PC-3 (cell line): ENCODE results near the gene PODNL1. TPM values are rescaled to one million over a fixed set of nuclear protein-coding genes. Genes with fewer than 3 reads are reported as not detected.

Source experiments
- ATAC-seq: fragments of 200-7000 bp; cut with Tn5 transposase; 2 replicates; pipeline ENCODE4 v1.9.1; 2020; ENCODE audit warnings: mild to moderate bottlenecking, moderate library complexity
- BruUV-seq: library from RNA; stranded (reverse); fragments of 400-500 nt; replicated peaks from 2 replicates; lab custom pipeline; 2021; lab: Mats Ljungman, UMichigan
- CTCF ChIA-PET: fragments of 300-600 bp; sonication (Branson Sonifier 250); formaldehyde crosslinking; loops from one replicate; lab custom pipeline; 2022; ENCODE audit warnings: antibody characterized with exemption; lab: Charles Lee
- POLR2A ChIA-PET: fragments of 300-600 bp; sonication (Branson Sonifier 250); formaldehyde crosslinking; loops from one replicate; lab custom pipeline; 2022; ENCODE audit warnings: antibody characterized with exemption; ENCODE audit not compliant: unreplicated experiment; lab: Charles Lee
- DNase-seq: peaks from one replicate; pipeline ENCODE4 v3.0.0-alpha.2; 2015
- H2AFZ ChIP-seq: fragments of 300-600 bp; sonication (generic); 2 replicates; pipeline ENCODE4 v1.6.0; 2016; ENCODE audit warnings: antibody characterized with exemption, low read length
- H3F3A ChIP-seq: fragments of 300-600 bp; sonication (generic); one replicate; pipeline ENCODE4 v1.6.0; 2017; ENCODE audit warnings: antibody characterized with exemption, low read length, control low read depth, mild to moderate bottlenecking; ENCODE audit not compliant: unreplicated experiment
- H3K27ac ChIP-seq: fragments of 300-600 bp; sonication (generic); 2 replicates; pipeline ENCODE4 v1.5.1; 2016; ENCODE audit warnings: mild to moderate bottlenecking, low read length
- H3K27me3 ChIP-seq: fragments of 300-600 bp; sonication (generic); 2 replicates; pipeline ENCODE4 v1.6.1; 2016; ENCODE audit warnings: low read length, mixed read lengths
- H3K36me3 ChIP-seq: fragments of 300-600 bp; sonication (generic); 2 replicates; pipeline ENCODE4 v1.6.1; 2016; ENCODE audit warnings: low read depth, mixed run types, low read length, mixed read lengths
- H3K4me1 ChIP-seq: fragments of 300-600 bp; sonication (generic); 2 replicates; pipeline ENCODE4 v1.5.1; 2016; ENCODE audit warnings: low read length; ENCODE audit not compliant: insufficient read depth
- H3K4me2 ChIP-seq: fragments of 300-600 bp; sonication (generic); 2 replicates; pipeline ENCODE4 v1.6.0; 2016; ENCODE audit warnings: low read length
- H3K4me3 ChIP-seq: fragments of 300-600 bp; sonication (generic); 2 replicates; pipeline ENCODE4 v1.5.1; 2016; ENCODE audit warnings: mild to moderate bottlenecking, low read length, mixed read lengths
- H3K79me2 ChIP-seq: fragments of 300-600 bp; sonication (generic); 2 replicates; pipeline ENCODE4 v1.6.1; 2017; ENCODE audit warnings: low read length, mixed read lengths
- H3K9ac ChIP-seq: fragments of 300-600 bp; sonication (generic); 2 replicates; pipeline ENCODE4 v1.6.0; 2016; ENCODE audit warnings: mild to moderate bottlenecking, low read length
- H3K9me2 ChIP-seq: fragments of 300-600 bp; sonication (generic); replicated peaks from 2 replicates; pipeline ENCODE4 v1.6.1; 2016; ENCODE audit warnings: mixed run types, low read length, mixed read lengths
- H3K9me3 ChIP-seq: fragments of 300-600 bp; sonication (generic); 2 replicates; pipeline ENCODE4 v1.6.1; 2016; ENCODE audit warnings: low read length, mixed read lengths
- H4K20me1 ChIP-seq: fragments of 300-600 bp; sonication (generic); 2 replicates; pipeline ENCODE4 v1.6.1; 2016; ENCODE audit warnings: low read length, mixed read lengths
- CTCF ChIP-seq: fragments of 300-600 bp; sonication (generic); conservative IDR thresholded peaks from 2 replicates; pipeline ENCODE4 v1.5.1; 2017; ENCODE audit warnings: antibody characterized with exemption, low read depth, mild to moderate bottlenecking, low read length
- EZH2 ChIP-seq: fragments of 300-600 bp; sonication (generic); IDR thresholded peaks from one replicate; pipeline ENCODE4 v1.6.1; 2017; ENCODE audit warnings: antibody characterized with exemption, mild to moderate bottlenecking, low read length; ENCODE audit not compliant: unreplicated experiment
- EZH2phosphoT487 ChIP-seq: fragments of 300-600 bp; sonication (generic); IDR thresholded peaks from 2 replicates; pipeline ENCODE4 v1.6.1; 2018; ENCODE audit warnings: mild to moderate bottlenecking, antibody characterized with exemption, low read length, borderline replicate concordance
- intact Hi-C: fragments of 100-400 bp; cut with micrococcal nuclease; formaldehyde crosslinking; loops from 2 replicates; pipeline ENCODE4 v1.9.0; 2023
- total RNA-seq: library from RNA; depleted of rRNA; stranded (reverse); fragments of >200 nt; gene quantifications from 2 replicates; pipeline ENCODE4 v1.2.3, GENCODE V29; 2014

PODNL1 gene
- total RNA-seq, 1 experiment from 2014 or later: not detected

DNA sequence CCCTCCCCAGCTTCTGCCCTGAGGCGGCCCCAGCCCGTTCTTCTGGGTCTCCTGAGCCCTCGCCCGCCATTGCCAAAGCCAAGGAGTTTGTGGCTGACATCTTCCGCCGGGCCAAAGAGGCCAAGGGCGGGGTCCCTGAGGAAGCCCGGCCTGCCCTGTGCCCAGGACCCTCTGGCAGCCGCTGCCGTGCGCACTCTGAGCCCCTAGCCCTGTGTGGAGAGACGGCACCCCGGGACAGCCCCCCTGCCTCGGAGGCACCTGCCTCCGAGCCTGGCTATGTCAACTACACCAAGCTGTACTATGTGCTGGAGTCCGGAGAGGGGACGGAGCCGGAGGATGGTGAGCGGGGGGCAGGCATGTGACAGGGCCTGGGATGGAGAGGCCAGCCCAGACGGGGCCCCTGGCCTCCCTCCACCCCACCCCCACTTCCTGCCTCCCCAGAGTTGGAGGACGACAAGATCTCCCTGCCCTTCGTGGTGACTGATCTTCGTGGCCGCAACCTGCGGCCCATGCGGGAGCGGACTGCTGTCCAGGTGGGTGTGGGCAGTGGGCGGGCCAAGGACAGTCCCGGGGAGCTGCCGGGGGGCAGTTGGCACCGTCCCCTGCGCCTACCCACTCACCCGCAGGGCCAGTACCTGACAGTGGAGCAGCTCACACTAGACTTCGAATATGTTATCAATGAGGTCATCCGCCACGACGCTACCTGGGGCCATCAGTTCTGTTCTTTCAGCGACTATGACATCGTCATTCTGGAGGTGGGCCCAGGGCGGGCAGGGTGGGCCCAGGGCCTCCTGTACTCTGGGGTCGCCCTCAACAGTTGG, 21.1 kb upstream of the PODNL1 start:
- intact Hi-C loops: no loop called here
- CTCF ChIA-PET: no interaction called here
- DNase-seq (no peak), ATAC-seq (no peak)
- Histone ChIP-seq H3K27ac (no peak overlapping the region), H3K4me1 (0 out of 2 replicates have a peak, but pooled peaks cover 1% of the 10 kb centered on the region), H3K4me3 (no peak overlapping the region), H2AFZ (no peak overlapping the region), H3K36me3 (peaks cover 42% of the 10 kb centered on the region), H3K4me2 (no peak overlapping the region), H3K9me3 (no peaks in the 10 kb centered on the region), H3K27me3 (no peaks in the 10 kb centered on the region), H4K20me1 (no peaks in the 10 kb centered on the region), H3F3A (no peaks in the 10 kb centered on the region), H3K9me2 (no peaks in the 10 kb centered on the region), H3K9ac (no peak overlapping the region), H3K79me2 (peaks cover 3% of the 10 kb centered on the region; the same call in 1 of the 2 replicates)
- TSS peak; percentile 4 for BruUV-seq
- TF ChIP-seq CTCF: no peak
- no peak for TF ChIP-seq EZH2
- no peak for TF ChIP-seq EZH2phosphoT487
- POLR2A ChIA-PET: no interaction called here

DNA sequence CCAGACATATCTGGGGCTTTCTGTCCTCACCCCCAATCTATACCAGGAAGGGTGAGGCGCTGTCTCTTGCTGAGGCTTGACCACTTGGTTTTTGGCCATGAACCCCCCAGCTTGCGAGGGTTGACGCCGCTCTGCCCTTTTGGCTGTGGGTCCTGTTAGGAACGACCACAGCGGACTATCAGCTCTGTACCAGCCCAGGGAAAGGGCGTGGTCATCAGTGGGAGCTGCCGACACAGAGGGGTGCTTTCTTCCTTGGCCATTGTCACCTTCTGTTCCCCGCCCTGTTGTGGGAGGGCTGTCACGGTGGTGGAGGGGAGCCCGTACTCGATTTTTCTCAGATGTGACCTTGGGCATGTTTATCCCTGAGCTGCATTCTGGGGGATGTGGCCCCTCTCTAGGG, 19.8 kb upstream of the PODNL1 start:
- no peak overlapping the region for H3K4me3 ChIP-seq
- peaks cover 9% of the 10 kb centered on the region for H3K4me1 ChIP-seq
- no peaks in the 10 kb centered on the region; the same call in 1 of the 2 replicates for H4K20me1 ChIP-seq
- no TSS peak for BruUV-seq
- H3K9ac ChIP-seq: no peak overlapping the region
- no peaks in the 10 kb centered on the region for H3K27me3 ChIP-seq
- intact Hi-C loops: no loop called here
- TF ChIP-seq EZH2 (no peak), CTCF (no peak), EZH2phosphoT487 (no peak)
- no peak overlapping the region for H3K4me2 ChIP-seq
- H2AFZ ChIP-seq: no peak overlapping the region
- no peaks in the 10 kb centered on the region for H3K9me3 ChIP-seq
- CTCF ChIA-PET: no interaction called here
- H3F3A ChIP-seq: no peaks in the 10 kb centered on the region
- no peak for DNase-seq
- no peak overlapping the region for H3K27ac ChIP-seq
- peaks cover 42% of the 10 kb centered on the region for H3K36me3 ChIP-seq
- POLR2A ChIA-PET: no interaction called here
- H3K9me2 ChIP-seq: no peaks in the 10 kb centered on the region
- ATAC-seq: no peak
- peaks cover 16% of the 10 kb centered on the region for H3K79me2 ChIP-seq

DNA sequence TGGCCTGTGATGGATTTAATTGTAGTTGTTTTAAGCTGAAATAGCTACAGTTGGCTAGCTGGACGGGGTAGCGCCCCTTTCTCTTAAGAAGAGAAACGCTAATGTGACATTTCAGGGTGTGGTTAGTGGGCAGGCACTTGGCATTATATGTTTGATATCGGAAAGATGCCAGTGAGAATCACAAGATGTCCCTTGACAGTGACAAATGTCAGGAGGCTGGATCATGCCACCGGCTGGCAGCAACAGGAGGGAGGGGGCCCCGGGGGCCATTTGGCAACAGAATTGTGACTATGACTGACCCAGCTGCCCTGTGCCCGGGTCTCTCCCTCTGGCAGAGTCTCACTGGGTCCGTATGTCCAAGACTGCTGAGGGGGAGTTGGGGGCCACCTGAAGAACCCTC, 18.8 kb upstream of the PODNL1 start:
- CTCF ChIA-PET: no interaction called here
- no peak overlapping the region for H3K9ac ChIP-seq
- H2AFZ ChIP-seq: no peak overlapping the region
- POLR2A ChIA-PET: no interaction called here
- ATAC-seq: no peak
- no peak overlapping the region for H3K27ac ChIP-seq
- H3K4me3 ChIP-seq: no peak overlapping the region
- H3K36me3 ChIP-seq: peaks cover 42% of the 10 kb centered on the region
- H3K9me2 ChIP-seq: no peaks in the 10 kb centered on the region
- TF ChIP-seq CTCF (no peak), EZH2 (no peak), EZH2phosphoT487 (no peak)
- H3K79me2 ChIP-seq: peaks cover 20% of the 10 kb centered on the region
- no peak for DNase-seq
- H3K27me3 ChIP-seq: no peaks in the 10 kb centered on the region
- intact Hi-C loops: no loop called here
- peaks cover 10% of the 10 kb centered on the region for H3K4me1 ChIP-seq
- H4K20me1 ChIP-seq: no peaks in the 10 kb centered on the region; the same call in 1 of the 2 replicates
- no peaks in the 10 kb centered on the region for H3K9me3 ChIP-seq
- no TSS peak for BruUV-seq
- no peaks in the 10 kb centered on the region for H3F3A ChIP-seq
- no peak overlapping the region for H3K4me2 ChIP-seq
